OCI-LY7 (cell line): ENCODE results near the gene NUB1. TPM values are rescaled to one million over a fixed set of nuclear protein-coding genes. Genes with fewer than 3 reads are reported as not detected.

ENCODE experiments used
- BruUV-seq: library from RNA; stranded (reverse); fragments of 400-500 nt; replicated peaks from 2 replicates; lab custom pipeline; 2021; lab: Mats Ljungman, UMichigan
- CTCF ChIA-PET: fragments of 300-600 bp; sonication (Branson Sonifier 250); formaldehyde crosslinking; loops from one replicate; lab custom pipeline; 2022; ENCODE audit warnings: antibody characterized with exemption; ENCODE audit not compliant: unreplicated experiment; lab: Charles Lee
- POLR2A ChIA-PET: fragments of 300-600 bp; sonication (Branson Sonifier 250); formaldehyde crosslinking; loops from one replicate; lab custom pipeline; 2022; ENCODE audit warnings: antibody characterized with exemption; lab: Charles Lee
- DNase-seq: peaks from one replicate; pipeline ENCODE4 v3.0.0-alpha.2; 2015; ENCODE audit warnings: low spot score
- H2AFZ ChIP-seq: fragments of 200-600 bp; sonication (generic), shearing (Covaris generic); 2 replicates; pipeline ENCODE4 v1.6.1; 2014; ENCODE audit warnings: mild to moderate bottlenecking, antibody characterized with exemption, low read length, moderate library complexity
- H3K27ac ChIP-seq: fragments of 200-600 bp; sonication (generic); 2 replicates; pipeline ENCODE4 v1.5.1; 2014; ENCODE audit warnings: mixed run types, low read depth, mild to moderate bottlenecking, moderate library complexity, low read length, inconsistent platforms; ENCODE audit not compliant: poor library complexity, severe bottlenecking
- H3K36me3 ChIP-seq: fragments of 200-600 bp; sonication (generic); 2 replicates; pipeline ENCODE4 v1.6.1; 2014; ENCODE audit warnings: mild to moderate bottlenecking, antibody characterized with exemption, low read length, moderate library complexity, mixed read lengths; ENCODE audit not compliant: insufficient read depth
- H3K4me1 ChIP-seq: fragments of 200-600 bp; sonication (generic); 2 replicates; pipeline ENCODE4 v1.5.1; 2014; ENCODE audit warnings: mild to moderate bottlenecking, low read length; ENCODE audit not compliant: insufficient read depth, poor library complexity, severe bottlenecking
- H3K4me2 ChIP-seq: fragments of 200-600 bp; sonication (generic); 2 replicates; pipeline ENCODE4 v1.6.1; 2014; ENCODE audit warnings: mild to moderate bottlenecking, low read length
- H3K4me3 ChIP-seq: fragments of 200-600 bp; sonication (generic); 2 replicates; pipeline ENCODE4 v1.5.1; 2014; ENCODE audit warnings: mild to moderate bottlenecking, low read depth, low read length; ENCODE audit not compliant: poor library complexity, severe bottlenecking
- H3K79me2 ChIP-seq: fragments of 200-600 bp; sonication (generic); 2 replicates; pipeline ENCODE4 v1.6.1; 2016; ENCODE audit warnings: low read depth, mild to moderate bottlenecking, low read length, moderate library complexity, mixed read lengths; ENCODE audit not compliant: insufficient read depth
- H3K9me2 ChIP-seq: fragments of 200-600 bp; sonication (generic); 2 replicates; pipeline ENCODE4 v1.6.1; 2016; ENCODE audit warnings: mild to moderate bottlenecking, low read length, mixed read lengths; ENCODE audit not compliant: insufficient read depth
- H3K9me3 ChIP-seq: fragments of 200-600 bp; sonication (generic); 2 replicates; pipeline ENCODE4 v1.6.1; 2014; ENCODE audit warnings: mild to moderate bottlenecking, mixed run types, low read length, mixed read lengths
- H4K20me1 ChIP-seq: fragments of 200-600 bp; sonication (generic); 2 replicates; pipeline ENCODE4 v1.6.1; 2014; ENCODE audit warnings: mild to moderate bottlenecking, antibody characterized with exemption, low read length, moderate library complexity, mixed read lengths; ENCODE audit not compliant: insufficient read depth
- EZH2phosphoT487 ChIP-seq: fragments of 200-600 bp; sonication (generic); IDR thresholded peaks from 2 replicates; pipeline ENCODE4 v1.6.1; 2018; ENCODE audit warnings: low read depth, borderline replicate concordance, mild to moderate bottlenecking, mixed run types, antibody characterized with exemption, low read length, moderate library complexity, mixed read lengths
- intact Hi-C: fragments of 100-400 bp; cut with micrococcal nuclease; formaldehyde crosslinking; loops from one replicate; pipeline ENCODE4 v1.10.0; 2022; ENCODE audit not compliant: unreplicated experiment
- total RNA-seq, 2 experiments: library from RNA; depleted of rRNA in 1 of 2; stranded (reverse); fragments of >200 nt in 1 of 2; shearing (Covaris generic) in 1 of 2; gene quantifications; 2 replicates each; pipeline ENCODE4 v1.2.3, GENCODE V29; 2014 to 2022
- TF ChIP-seq, protein P1 (sequence below): fragments of 200-600 bp; sonication (generic); conservative IDR thresholded peaks from 2 replicates; pipeline ENCODE4 v1.5.1; 2014; ENCODE audit warnings: mild to moderate bottlenecking, antibody characterized with exemption, low read length, moderate library complexity, mixed read lengths

The NUB1 gene
- total RNA-seq, 2 experiments from 2014 or later, result 44.1 to 50.7 TPM

DNA sequence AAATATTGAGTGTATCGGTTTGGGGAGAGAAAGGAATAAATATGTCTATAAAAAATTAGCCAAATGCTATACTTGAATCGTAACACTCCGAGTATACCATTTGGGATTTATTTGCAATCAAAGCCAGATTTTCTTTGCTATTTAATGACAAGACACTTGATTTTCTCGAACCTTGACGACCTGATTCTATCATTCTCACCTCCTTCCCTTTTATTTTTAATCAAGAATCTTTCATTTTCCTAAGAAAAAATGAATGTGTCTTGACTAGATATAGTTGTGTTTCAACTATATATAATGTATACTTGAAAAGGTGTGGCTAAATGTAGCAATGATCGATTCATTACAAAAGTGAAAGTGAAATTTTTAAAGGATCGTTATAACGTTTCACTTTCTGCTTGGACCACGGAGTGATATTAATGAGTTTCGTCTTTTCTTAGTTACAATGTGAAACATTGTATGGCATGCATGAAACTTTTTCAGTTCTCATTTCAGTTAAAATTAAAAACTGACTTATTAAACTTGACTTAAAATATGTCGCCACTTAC lies 562 bp downstream of the NUB1 start:
- Histone ChIP-seq H3K79me2 (peaks cover 20% of the 10 kb centered on the region), H3K9me2 (no peaks in the 10 kb centered on the region), H3K9me3 (peaks cover 5% of the 10 kb centered on the region; the same call in 1 of the 2 replicates), H3K27ac (peak overlapping the region; percentile 60), H3K4me2 (peak overlapping the region; percentile 85), H3K4me3 (peak overlapping the region; percentile 84), H4K20me1 (no peaks in the 10 kb centered on the region), H3K36me3 (peaks cover 34% of the 10 kb centered on the region), H2AFZ (peak overlapping the region; percentile 56), H3K4me1 (peaks cover 30% of the 10 kb centered on the region)
- TF ChIP-seq EZH2phosphoT487, result no peak
- TF ChIP-seq, protein P1, sequence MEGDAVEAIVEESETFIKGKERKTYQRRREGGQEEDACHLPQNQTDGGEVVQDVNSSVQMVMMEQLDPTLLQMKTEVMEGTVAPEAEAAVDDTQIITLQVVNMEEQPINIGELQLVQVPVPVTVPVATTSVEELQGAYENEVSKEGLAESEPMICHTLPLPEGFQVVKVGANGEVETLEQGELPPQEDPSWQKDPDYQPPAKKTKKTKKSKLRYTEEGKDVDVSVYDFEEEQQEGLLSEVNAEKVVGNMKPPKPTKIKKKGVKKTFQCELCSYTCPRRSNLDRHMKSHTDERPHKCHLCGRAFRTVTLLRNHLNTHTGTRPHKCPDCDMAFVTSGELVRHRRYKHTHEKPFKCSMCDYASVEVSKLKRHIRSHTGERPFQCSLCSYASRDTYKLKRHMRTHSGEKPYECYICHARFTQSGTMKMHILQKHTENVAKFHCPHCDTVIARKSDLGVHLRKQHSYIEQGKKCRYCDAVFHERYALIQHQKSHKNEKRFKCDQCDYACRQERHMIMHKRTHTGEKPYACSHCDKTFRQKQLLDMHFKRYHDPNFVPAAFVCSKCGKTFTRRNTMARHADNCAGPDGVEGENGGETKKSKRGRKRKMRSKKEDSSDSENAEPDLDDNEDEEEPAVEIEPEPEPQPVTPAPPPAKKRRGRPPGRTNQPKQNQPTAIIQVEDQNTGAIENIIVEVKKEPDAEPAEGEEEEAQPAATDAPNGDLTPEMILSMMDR, result no peak
- ChIA-PET CTCF (interaction anchor here (1.0 kb wide), 1 partner anchor 16 kb away, joined by 3 read pairs; no protein-coding TSS in a partner anchor), POLR2A (interaction anchor here (0.6 to 1.4 kb wide), 5 partner anchors 9 to 974 kb away, joined by 3 to 5 read pairs (median 3); no protein-coding TSS in a partner anchor)
- BruUV-seq, result TSS peak; percentile 83
- intact Hi-C loops, result loop anchor here (10.0 kb wide), 1 partner anchor 1093 kb away; the partner anchor contains the start of gene KMT2C
- peak; percentile 30 for DNase-seq

DNA sequence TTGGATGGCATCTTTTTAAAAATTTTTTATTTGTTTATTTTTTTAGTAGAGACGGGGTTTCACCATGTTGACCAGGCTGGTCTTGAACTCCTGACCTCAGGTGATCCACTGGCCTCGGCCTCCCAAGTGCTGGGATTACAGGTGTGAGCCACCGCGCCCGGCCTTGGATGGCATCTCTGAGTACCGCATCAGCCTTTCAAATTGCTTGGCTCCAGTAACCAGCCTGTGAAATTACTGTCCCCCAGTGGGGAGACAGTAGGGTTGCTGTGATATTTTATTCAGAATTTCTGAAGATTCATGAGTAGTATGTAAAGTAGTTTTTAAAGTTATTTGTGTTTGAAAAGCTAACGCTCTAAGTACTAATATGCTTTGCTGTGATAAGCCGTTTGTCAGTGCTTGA lies 1.2 kb downstream of the NUB1 start:
- no TSS peak for BruUV-seq
- peak; percentile 32 for DNase-seq
- POLR2A ChIA-PET, result interaction anchor here (0.9 kb wide), 1 partner anchor 975 kb away, joined by 4 read pairs; no protein-coding TSS in a partner anchor
- Histone ChIP-seq H3K79me2 (peaks cover 24% of the 10 kb centered on the region), H3K4me1 (peaks cover 36% of the 10 kb centered on the region), H3K4me3 (peak overlapping the region; percentile 84), H3K9me2 (no peaks in the 10 kb centered on the region), H3K27ac (peak overlapping the region; percentile 60), H2AFZ (no peak overlapping the region), H3K36me3 (peaks cover 40% of the 10 kb centered on the region), H4K20me1 (no peaks in the 10 kb centered on the region), H3K4me2 (peak overlapping the region; percentile 85), H3K9me3 (peaks cover 5% of the 10 kb centered on the region; the same call in 1 of the 2 replicates)
- TF ChIP-seq, protein P1, result peak; percentile 52
- no peak for TF ChIP-seq EZH2phosphoT487
- intact Hi-C loops, result loop anchor here (10.0 kb wide), 1 partner anchor 1092 kb away; the partner anchor contains the start of gene KMT2C
- CTCF ChIA-PET, result no interaction called here

DNA sequence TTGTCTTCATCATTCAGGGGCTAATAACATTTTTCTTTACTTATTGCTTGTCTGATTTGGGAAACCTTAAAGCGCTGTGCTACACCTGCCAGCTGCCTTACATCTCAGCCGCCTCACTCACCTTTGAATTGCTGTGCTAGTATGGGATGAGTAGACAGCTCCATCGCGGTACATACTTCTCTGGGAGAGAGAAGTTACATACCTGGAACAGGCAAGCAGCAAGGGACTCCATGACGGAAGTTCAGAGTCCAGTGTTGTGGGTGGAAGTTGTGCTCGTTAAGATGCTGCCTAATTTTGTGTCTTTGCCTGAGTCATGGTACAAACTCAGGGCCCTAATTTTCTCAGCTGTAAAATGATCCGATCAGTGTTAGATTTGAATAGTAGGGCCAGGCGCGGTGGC lies 1.9 kb downstream of the NUB1 start:
- peaks cover 5% of the 10 kb centered on the region; the same call in 1 of the 2 replicates for H3K9me3 ChIP-seq
- intact Hi-C loops, result loop anchor here (10.0 kb wide), 1 partner anchor 1091 kb away; the partner anchor contains the start of gene KMT2C
- H4K20me1 ChIP-seq, result no peaks in the 10 kb centered on the region
- H3K4me1 ChIP-seq, result peaks cover 43% of the 10 kb centered on the region
- peaks cover 44% of the 10 kb centered on the region for H3K36me3 ChIP-seq
- no TSS peak for BruUV-seq
- DNase-seq, result no peak
- POLR2A ChIA-PET, result no interaction called here
- no peak overlapping the region for H2AFZ ChIP-seq
- H3K4me3 ChIP-seq, result peak overlapping the region; percentile 84
- peak overlapping the region; percentile 85 for H3K4me2 ChIP-seq
- TF ChIP-seq EZH2phosphoT487, result no peak
- TF ChIP-seq, protein P1, result no peak
- H3K27ac ChIP-seq, result peak overlapping the region; percentile 60
- H3K79me2 ChIP-seq, result peaks cover 29% of the 10 kb centered on the region
- CTCF ChIA-PET, result no interaction called here
- H3K9me2 ChIP-seq, result no peaks in the 10 kb centered on the region
